ENCODE data around the gene TNP2.

Gene TNP2

GRCh38 chr16:11315510-11315909 is 46.4 kb upstream of the TNP2 start:
- Histone ChIP-seq H3K9me3 (ENCODE audit: insufficient read depth, low read length, severe bottlenecking) (no peaks in the 10 kb centered on the region), H3K36me3 (ENCODE audit: insufficient read depth, low read length) (no peaks in the 10 kb centered on the region), H3K4me1 (ENCODE audit: insufficient read depth, low read length) (peaks cover 26% of the 10 kb centered on the region), H3K4me2 (ENCODE audit: insufficient read depth, low read length) (no peak overlapping the region), H2AFZ (ENCODE audit: low read depth, low read length) (no peak overlapping the region), H3K27me3 (ENCODE audit: insufficient read depth, low read length, poor library complexity) (no peaks in the 10 kb centered on the region), H3K27ac (ENCODE audit: low read length) (no peak overlapping the region), H3K79me2 (ENCODE audit: insufficient read depth, low read length) (no peaks in the 10 kb centered on the region), H3K9ac (ENCODE audit: low read depth, low read length) (no peak overlapping the region), H3K4me3 (ENCODE audit: low read depth in 1 of 2, low read length in 2 of 2) (no peak overlapping the region), H4K20me1 (ENCODE audit: insufficient read depth, low read length) (0 out of 2 replicates have a peak, but pooled peaks cover 2% of the 10 kb centered on the region)
- no peak for DNase-seq
- no peak for TF ChIP-seq EZH2 (IDR thresholded peaks at IDR 0.05; ENCODE audit: borderline replicate concordance, low read depth, low read length, severe bottlenecking)
- no peak for TF ChIP-seq CTCF (IDR thresholded peaks at IDR 0.05; ENCODE audit: borderline replicate concordance, extremely low read depth, low read length, poor library complexity, severe bottlenecking)
- no peak for ATAC-seq (ENCODE audit: insufficient read depth, low read depth)

- no peaks in the 10 kb centered on the region for H3K27me3 ChIP-seq (ENCODE audit: insufficient read depth, low read length, poor library complexity)
- H3K27ac ChIP-seq (ENCODE audit: low read length): no peak overlapping the region
- H4K20me1 ChIP-seq (ENCODE audit: insufficient read depth, low read length): 0 out of 2 replicates have a peak, but pooled peaks cover 2% of the 10 kb centered on the region
- no peaks in the 10 kb centered on the region for H3K9me3 ChIP-seq (ENCODE audit: insufficient read depth, low read length, severe bottlenecking)
- no peaks in the 10 kb centered on the region for H3K36me3 ChIP-seq (ENCODE audit: insufficient read depth, low read length)
- ATAC-seq (ENCODE audit: insufficient read depth, low read depth): no peak
- H3K79me2 ChIP-seq (ENCODE audit: insufficient read depth, low read length): no peaks in the 10 kb centered on the region
- H3K4me1 ChIP-seq (ENCODE audit: insufficient read depth, low read length): peaks cover 35% of the 10 kb centered on the region
- DNase-seq: no peak
- H3K4me3 ChIP-seq (ENCODE audit: low read depth in 1 of 2, low read length in 2 of 2): no peak overlapping the region
- no peak for TF ChIP-seq CTCF (IDR thresholded peaks at IDR 0.05; ENCODE audit: borderline replicate concordance, extremely low read depth, low read length, poor library complexity, severe bottlenecking)
- TF ChIP-seq EZH2 (IDR thresholded peaks at IDR 0.05; ENCODE audit: borderline replicate concordance, low read depth, low read length, severe bottlenecking): no peak
- H3K9ac ChIP-seq (ENCODE audit: low read depth, low read length): no peak overlapping the region
- H2AFZ ChIP-seq (ENCODE audit: low read depth, low read length): no peak overlapping the region
- H3K4me2 ChIP-seq (ENCODE audit: insufficient read depth, low read length): no peak overlapping the region
Observed at GRCh38 chr16:11314309-11314894, 45.3 kb upstream of the TNP2 start.

GRCh38 chr16:11313493-11314308 is 44.6 kb upstream of the TNP2 start:
- ATAC-seq (ENCODE audit: insufficient read depth, low read depth) (no peak), DNase-seq (no peak)
- Histone ChIP-seq H2AFZ (ENCODE audit: low read depth, low read length) (no peak overlapping the region), H4K20me1 (ENCODE audit: insufficient read depth, low read length) (0 out of 2 replicates have a peak, but pooled peaks cover 2% of the 10 kb centered on the region), H3K79me2 (ENCODE audit: insufficient read depth, low read length) (no peaks in the 10 kb centered on the region), H3K27me3 (ENCODE audit: insufficient read depth, low read length, poor library complexity) (no peaks in the 10 kb centered on the region), H3K27ac (ENCODE audit: low read length) (no peak overlapping the region), H3K9me3 (ENCODE audit: insufficient read depth, low read length, severe bottlenecking) (no peaks in the 10 kb centered on the region), H3K36me3 (ENCODE audit: insufficient read depth, low read length) (no peaks in the 10 kb centered on the region), H3K9ac (ENCODE audit: low read depth, low read length) (no peak overlapping the region), H3K4me1 (ENCODE audit: insufficient read depth, low read length) (peaks cover 40% of the 10 kb centered on the region), H3K4me2 (ENCODE audit: insufficient read depth, low read length) (no peak overlapping the region), H3K4me3 (ENCODE audit: low read depth in 1 of 2, low read length in 2 of 2) (no peak overlapping the region)
- no peak for TF ChIP-seq EZH2 (IDR thresholded peaks at IDR 0.05; ENCODE audit: borderline replicate concordance, low read depth, low read length, severe bottlenecking)
- TF ChIP-seq CTCF (IDR thresholded peaks at IDR 0.05; ENCODE audit: borderline replicate concordance, extremely low read depth, low read length, poor library complexity, severe bottlenecking): no peak
